RWPE2 (cell line): ENCODE measurements around the gene RGS17.
A peak's percentile ranks its signal among the peaks of the same experiment; 100 is the strongest.

ENCODE experiments used
- ATAC-seq: fragments of 200-7000 bp; cut with Tn5 transposase; 3 replicates; pipeline ENCODE4 v1.9.1; 2021; ENCODE audit warnings: low read depth
- DNase-seq: peaks from one replicate; pipeline ENCODE4 v3.0.0-alpha.2; 2020; ENCODE audit warnings: low spot score
- H3K27ac ChIP-seq: fragments of 450-650 bp; 2 replicates; pipeline ENCODE4 v1.5.1; 2017; ENCODE audit warnings: mild to moderate bottlenecking; ENCODE audit not compliant: poor library complexity, severe bottlenecking
- H3K27me3 ChIP-seq: fragments of 250-450 bp; sonication (Bioruptor Pico); 2 replicates; pipeline ENCODE4 v1.5.1; 2021; ENCODE audit warnings: mild to moderate bottlenecking, moderate library complexity; ENCODE audit not compliant: insufficient read depth, poor library complexity, severe bottlenecking
- H3K36me3 ChIP-seq: fragments of 250-450 bp; sonication (Bioruptor Pico); 2 replicates; pipeline ENCODE4 v1.5.1; 2020; ENCODE audit warnings: low read depth, mild to moderate bottlenecking, moderate library complexity
- H3K4me1 ChIP-seq: fragments of 250-450 bp; sonication (Bioruptor Pico); 2 replicates; pipeline ENCODE4 v1.5.1; 2021; ENCODE audit warnings: mild to moderate bottlenecking, moderate library complexity; ENCODE audit not compliant: insufficient read depth, poor library complexity, severe bottlenecking
- H3K4me3 ChIP-seq: fragments of 250-450 bp; sonication (Bioruptor Pico); 2 replicates; pipeline ENCODE4 v1.5.1; 2021; ENCODE audit warnings: mild to moderate bottlenecking, moderate library complexity; ENCODE audit not compliant: severe bottlenecking
- H3K9me3 ChIP-seq: fragments of 250-450 bp; sonication (Bioruptor Pico); 2 replicates; pipeline ENCODE4 v1.5.1; 2021; ENCODE audit warnings: mild to moderate bottlenecking, moderate library complexity; ENCODE audit not compliant: severe bottlenecking
- CTCF ChIP-seq: fragments of 450-650 bp; IDR thresholded peaks from one replicate; pipeline ENCODE4 v1.5.1; 2017; ENCODE audit warnings: mild to moderate bottlenecking, moderate library complexity; ENCODE audit not compliant: poor library complexity, severe bottlenecking

RGS17 gene

GRCh38 chr6:153096031-153096430, 35.1 kb downstream of the RGS17 start:
- no peak overlapping the region for H3K27ac ChIP-seq
- ATAC-seq (no peak), DNase-seq (no peak)
- no peak overlapping the region for H3K4me3 ChIP-seq
- TF ChIP-seq CTCF: no peak
- H3K27me3 ChIP-seq: no peaks in the 10 kb centered on the region
- H3K9me3 ChIP-seq: no peaks in the 10 kb centered on the region
- no peaks in the 10 kb centered on the region for H3K36me3 ChIP-seq
- peaks cover 47% of the 10 kb centered on the region for H3K4me1 ChIP-seq

DNA sequence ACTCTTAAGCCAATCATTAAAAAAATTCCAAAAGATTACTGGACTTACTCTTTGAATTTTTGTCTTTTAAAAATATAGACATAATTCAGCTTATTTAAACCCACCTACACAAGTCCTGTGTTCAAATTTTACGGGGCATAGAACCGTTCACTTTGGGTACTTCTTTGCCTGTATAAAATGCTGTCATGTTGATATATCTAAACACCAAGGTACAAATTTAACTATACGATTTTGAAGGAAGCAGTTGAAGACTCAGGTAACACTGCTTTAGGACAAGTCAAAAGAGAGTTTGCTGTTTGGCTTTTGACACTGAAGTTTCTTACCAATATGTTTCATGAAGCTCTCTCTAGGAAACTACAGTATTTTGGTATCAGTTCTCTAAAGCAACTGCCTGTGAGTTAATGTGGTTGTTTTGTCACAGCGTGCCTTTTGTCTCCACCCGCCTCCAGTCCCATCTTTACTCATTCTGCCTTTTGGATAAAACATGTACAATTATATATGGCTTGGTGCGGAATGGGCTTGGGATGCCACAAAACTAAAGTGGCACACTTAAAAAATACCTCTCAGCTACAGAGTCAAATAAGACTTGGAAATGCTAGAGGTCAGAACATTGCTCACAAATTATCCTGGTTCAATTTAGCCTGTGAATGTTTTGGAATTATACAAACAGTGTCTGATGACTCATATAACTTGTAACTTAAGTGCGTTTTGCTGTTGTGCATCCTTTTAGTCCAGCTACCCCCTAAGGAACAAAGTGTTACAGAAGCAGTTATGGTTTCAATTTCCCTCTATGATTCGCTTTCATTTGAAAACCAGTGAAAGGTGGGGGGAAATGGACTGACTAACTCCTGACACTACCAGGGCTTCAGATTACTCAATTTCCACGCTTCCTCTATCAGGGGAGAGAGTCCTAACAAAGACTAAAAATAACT, 38.7 kb downstream of the RGS17 start:
- TF ChIP-seq CTCF: no peak
- H3K27me3 ChIP-seq: no peaks in the 10 kb centered on the region
- no peak overlapping the region for H3K4me3 ChIP-seq
- H3K27ac ChIP-seq: peak overlapping the region; percentile 92
- H3K9me3 ChIP-seq: no peaks in the 10 kb centered on the region
- peaks cover 65% of the 10 kb centered on the region for H3K4me1 ChIP-seq
- H3K36me3 ChIP-seq: no peaks in the 10 kb centered on the region; the same call in 1 of the 2 replicates
- DNase-seq (no peak), ATAC-seq (peak; percentile 79)

GRCh38 chr6:153090241-153090930, 40.7 kb downstream of the RGS17 start:
- H3K4me1 ChIP-seq: peaks cover 54% of the 10 kb centered on the region
- peak overlapping the region; percentile 92 for H3K27ac ChIP-seq
- H3K4me3 ChIP-seq: no peak overlapping the region
- TF ChIP-seq CTCF: no peak
- H3K36me3 ChIP-seq: no peaks in the 10 kb centered on the region; the same call in 1 of the 2 replicates
- H3K9me3 ChIP-seq: no peaks in the 10 kb centered on the region
- H3K27me3 ChIP-seq: no peaks in the 10 kb centered on the region
- ATAC-seq: peak; percentile 94
- no peak for DNase-seq

- TF ChIP-seq CTCF: no peak
- ATAC-seq (no peak), DNase-seq (no peak)
- Histone ChIP-seq H3K4me3 (no peak overlapping the region), H3K36me3 (no peaks in the 10 kb centered on the region; the same call in 1 of the 2 replicates), H3K4me1 (peaks cover 50% of the 10 kb centered on the region), H3K27me3 (no peaks in the 10 kb centered on the region), H3K27ac (peak overlapping the region; percentile 92), H3K9me3 (no peaks in the 10 kb centered on the region)
These were observed 42.3 kb downstream of the RGS17 start for GRCh38 chr6:153088796-153089195.
